ENCODE results near the gene OBSCN. TPM values are rescaled to one million over a fixed set of nuclear protein-coding genes. Genes with fewer than 3 reads are reported as not detected.

The OBSCN gene
- total and polyA plus RNA-seq, 2 of the 4 experiments (the other 2 are of a cell fraction): 4.1 to 9.5 TPM

DNA sequence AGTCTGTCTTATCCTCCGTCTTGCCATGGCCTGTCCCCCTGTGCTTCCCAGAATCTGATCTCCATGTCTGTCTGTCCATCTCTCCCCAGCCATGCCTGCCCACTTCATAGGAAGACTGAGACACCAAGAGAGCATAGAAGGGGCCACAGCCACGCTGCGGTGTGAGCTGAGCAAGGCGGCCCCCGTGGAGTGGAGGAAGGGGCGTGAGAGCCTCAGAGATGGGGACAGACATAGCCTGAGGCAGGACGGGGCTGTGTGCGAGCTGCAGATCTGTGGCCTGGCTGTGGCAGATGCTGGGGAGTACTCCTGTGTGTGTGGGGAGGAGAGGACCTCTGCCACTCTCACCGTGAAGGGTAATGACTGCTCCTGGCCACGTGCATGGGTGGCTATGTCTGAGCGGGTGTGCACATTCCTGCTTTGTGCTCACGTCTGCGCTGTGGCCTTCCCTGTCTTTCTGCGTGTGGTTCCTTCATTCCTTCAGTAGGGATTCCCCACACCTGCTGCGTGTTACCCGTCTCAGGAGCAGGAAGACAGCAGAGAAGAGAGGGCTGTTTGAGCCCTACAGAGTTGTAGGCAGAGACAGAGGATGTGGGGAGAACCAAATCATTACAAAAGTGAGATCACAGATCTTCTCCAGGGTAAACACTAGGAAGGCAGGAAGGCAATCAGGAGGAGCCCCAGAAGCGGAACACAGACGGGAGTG lies 80.8 kb downstream of the OBSCN start:
- Histone ChIP-seq H4K5ac (ENCODE audit: low read depth, low read length) (no peak overlapping the region), H3K56ac (ENCODE audit: extremely low read depth, insufficient read depth, low read length) (no peak overlapping the region), H3K9me1 (ENCODE audit: insufficient read depth, low read length) (no peaks in the 10 kb centered on the region; the same call in 1 of the 2 replicates), H2AFZ (replicated peaks; ENCODE audit: low read length, poor library complexity) (no peak overlapping the region), H3K9me3 (ENCODE audit: control insufficient read depth, insufficient read depth, low read length) (no peaks in the 10 kb centered on the region), H3K4me1 (ENCODE audit: control insufficient read depth, insufficient read depth, low read length) (no peaks in the 10 kb centered on the region), H3K36me3 (ENCODE audit: control insufficient read depth, insufficient read depth, low read length) (peaks cover 34% of the 10 kb centered on the region), H2AK9ac (replicated peaks; ENCODE audit: low read depth, low read length, poor library complexity) (no peak overlapping the region), H2BK120ac (ENCODE audit: low read depth, low read length) (no peak overlapping the region), H2BK15ac (ENCODE audit: low read depth, low read length) (no peak overlapping the region), H3K27me3 (ENCODE audit: control insufficient read depth, insufficient read depth, low read length) (no peaks in the 10 kb centered on the region), H4K8ac (ENCODE audit: low read depth in 2 of 2, low read length in 2 of 2) (no peak overlapping the region), H3K23ac (ENCODE audit: low read depth, low read length) (no peak overlapping the region), H2BK20ac (ENCODE audit: low read depth, low read length) (no peak overlapping the region), H4K20me1 (ENCODE audit: insufficient read depth, low read length) (no peaks in the 10 kb centered on the region), H2AK5ac (ENCODE audit: low read depth, low read length) (no peak overlapping the region), H3K4me3 (ENCODE audit: insufficient read depth, low read depth, low read length) (no peak overlapping the region), H3K14ac (replicated peaks; ENCODE audit: low read depth, low read length) (no peak overlapping the region), H4K91ac (ENCODE audit: insufficient read depth, low read depth, low read length) (no peak overlapping the region), H3K18ac (ENCODE audit: low read depth, low read length) (no peak overlapping the region), H3K4ac (ENCODE audit: low read depth, low read length) (no peak overlapping the region), H2BK5ac (ENCODE audit: low read depth, low read length, poor library complexity, severe bottlenecking) (no peak overlapping the region), H3K4me2 (ENCODE audit: low read depth, low read length) (no peak overlapping the region), H3K9ac (ENCODE audit: low read depth, low read length) (no peak overlapping the region), H3K79me1 (ENCODE audit: low read depth in 1 of 2, low read length in 2 of 2) (no peaks in the 10 kb centered on the region), H3K27ac (ENCODE audit: insufficient read depth, low read length) (no peak overlapping the region)
- ChIA-PET CTCF (no interaction called here), POLR2A (ENCODE audit: unreplicated experiment) (no interaction called here)
- in situ Hi-C loops (cut with MboI; ENCODE audit: low sequenced_read_pairs): no loop called here
- TF ChIP-seq RCOR1 (IDR thresholded peaks at IDR 0.05; ENCODE audit: insufficient replicate concordance, low read length): no peak
- TF ChIP-seq FOS (IDR thresholded peaks at IDR 0.05; ENCODE audit: low read depth, low read length): no peak
- no peak for TF ChIP-seq RAD21 (IDR thresholded peaks at IDR 0.05; ENCODE audit: low read length)
- WGBS, 2 experiments (ENCODE audit: extremely low coverage in 2 of 2, insufficient read length in 1 of 2): 83% methylated on average over 9 of the region's 18 CpGs; no CpG with 5 or more reads in 1 of the 2 experiments
- dilution Hi-C loops (cut with HindIII; ENCODE audit: low sequenced_read_pairs, unreplicated experiment): no loop called here
- ATAC-seq (ENCODE audit: low read depth) (no peak), DNase-seq (no peak)
- no TSS peak for BruUV-seq (replicated peaks)
- intact Hi-C loops (cut with micrococcal nuclease): no loop called here
